GM18519 (cell line): ENCODE measurements around the gene METTL1.
A peak's percentile ranks its signal among the peaks of the same experiment; 100 is the strongest.

ENCODE experiments used
- ATAC-seq: cut with Tn5 transposase; IDR thresholded peaks from one replicate; pipeline ENCODE4 v1.9.1; 2021; ENCODE audit warnings: mild to moderate bottlenecking, moderate library complexity; ENCODE audit not compliant: unreplicated experiment, low FRiP score

The METTL1 gene

GRCh38 chr12:57771236-57771872 lies 551 bp downstream of the METTL1 start:
- ATAC-seq: peak; percentile 56

- ATAC-seq: no peak
Measured at GRCh38 chr12:57770734-57771133, 1.2 kb downstream of the METTL1 start.

- no peak for ATAC-seq
Measured at GRCh38 chr12:57769594-57769993, 2.3 kb downstream of the METTL1 start.

GRCh38 chr12:57767876-57768275 lies 4.0 kb downstream of the METTL1 start:
- ATAC-seq: no peak

GRCh38 chr12:57767305-57767698 lies 4.6 kb downstream of the METTL1 start:
- ATAC-seq: no peak

- ATAC-seq: no peak
Measured at GRCh38 chr12:57766464-57767304, 5.2 kb downstream of the METTL1 start, which contains the start of gene CYP27B1. Gene CYP27B1 (minus strand): TSS chr12:57767078. CDS start chr12:57767041, 37 bp downstream.

- no peak for ATAC-seq
Measured at GRCh38 chr12:57765698-57766463, 6.0 kb downstream of the METTL1 start.

GRCh38 chr12:57765003-57765697 lies 6.8 kb downstream of the METTL1 start:
- ATAC-seq: no peak

- no peak for ATAC-seq
Measured at GRCh38 chr12:57764662-57765002, 7.3 kb downstream of the METTL1 start.

GRCh38 chr12:57763881-57764661 lies 7.8 kb downstream of the METTL1 start:
- ATAC-seq: no peak

GRCh38 chr12:57762463-57762862 lies 9.4 kb downstream of the METTL1 start:
- ATAC-seq: no peak

- no peak for ATAC-seq
Measured at GRCh38 chr12:57761391-57761998, 10.4 kb downstream of the METTL1 start.

- ATAC-seq: no peak
Measured at GRCh38 chr12:57760347-57760982, 11.4 kb downstream of the METTL1 start.

- ATAC-seq: peak; percentile 30
Measured at GRCh38 chr12:57759360-57759980, 12.4 kb downstream of the METTL1 start.

GRCh38 chr12:57758552-57759359 lies 13.1 kb downstream of the METTL1 start:
- no peak for ATAC-seq

GRCh38 chr12:57757771-57758170 lies 14.1 kb downstream of the METTL1 start:
- ATAC-seq: no peak

GRCh38 chr12:57756406-57757341 lies 15.2 kb downstream of the METTL1 start:
- ATAC-seq: no peak
